ENCODE measurements around the gene CDK5R2.
A peak's percentile ranks its signal among the peaks of the same experiment; 100 is the strongest.

CDK5R2 gene

GRCh38 chr2:218961651-218962570 lies 2.4 kb downstream of the CDK5R2 start:
- DNase-seq (ENCODE audit: low spot score), result no peak

GRCh38 chr2:218962859-218963492 lies 3.5 kb downstream of the CDK5R2 start:
- peak; percentile 73 for DNase-seq (ENCODE audit: low spot score)

DNA sequence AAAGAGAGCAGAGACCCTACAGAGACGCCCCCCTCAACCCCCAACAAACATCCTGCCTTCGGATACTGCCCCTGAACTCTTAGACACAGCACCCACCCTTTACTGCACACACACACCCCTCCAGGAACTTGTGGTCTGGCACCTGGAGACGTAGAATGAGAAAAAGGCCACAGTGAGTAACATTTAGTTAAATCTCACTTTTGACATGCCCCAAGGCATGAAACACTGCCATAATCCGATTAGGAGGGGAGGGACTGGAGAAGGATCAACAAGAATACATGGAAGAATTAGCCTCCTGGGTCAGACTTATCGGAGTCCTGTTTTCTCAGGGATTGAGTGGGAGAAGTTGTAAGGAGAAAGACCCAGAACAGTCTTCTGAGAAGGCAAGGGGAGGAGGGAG lies 4.1 kb downstream of the CDK5R2 start:
- no peak for DNase-seq (ENCODE audit: low spot score)

DNA sequence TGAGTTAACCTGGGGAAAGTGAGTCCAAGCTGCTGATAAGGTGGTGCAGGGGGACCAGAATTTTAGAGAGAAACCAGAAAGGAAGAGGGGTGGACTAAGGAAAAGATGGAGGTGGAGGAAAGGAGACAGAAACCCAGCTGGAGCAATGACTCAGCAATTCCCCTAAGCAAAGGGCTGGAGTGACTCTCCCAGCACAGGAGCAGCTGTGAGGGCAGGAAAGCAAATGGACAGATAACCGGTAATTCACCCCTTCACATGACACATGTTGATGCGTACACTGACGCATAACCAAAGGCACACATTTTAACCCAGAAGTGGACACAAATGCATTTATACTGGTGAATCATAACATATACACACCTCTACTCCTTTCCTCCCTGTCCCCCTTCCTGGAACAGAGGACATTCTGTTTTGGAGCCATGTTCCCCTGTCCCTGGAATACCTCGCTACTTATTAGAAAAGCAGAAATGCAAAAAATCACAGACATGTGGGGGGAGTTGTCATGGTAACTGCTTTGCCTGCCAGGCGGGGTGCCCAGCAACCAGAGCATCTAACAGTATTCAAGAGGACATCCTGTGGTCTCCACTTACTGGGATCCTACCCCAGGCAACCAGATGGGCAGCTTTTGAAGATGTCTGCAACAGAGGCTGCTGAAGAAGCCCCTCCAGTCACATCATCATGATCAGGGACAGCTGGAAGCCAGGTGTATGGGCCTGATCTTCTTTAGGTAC lies 4.7 kb downstream of the CDK5R2 start:
- DNase-seq (ENCODE audit: low spot score), result no peak

GRCh38 chr2:218970894-218971293 lies 11.4 kb downstream of the CDK5R2 start:
- DNase-seq (ENCODE audit: low spot score), result no peak

- no peak for DNase-seq (ENCODE audit: low spot score)
Measured at GRCh38 chr2:218975060-218975777, 15.8 kb downstream of the CDK5R2 start.

DNA sequence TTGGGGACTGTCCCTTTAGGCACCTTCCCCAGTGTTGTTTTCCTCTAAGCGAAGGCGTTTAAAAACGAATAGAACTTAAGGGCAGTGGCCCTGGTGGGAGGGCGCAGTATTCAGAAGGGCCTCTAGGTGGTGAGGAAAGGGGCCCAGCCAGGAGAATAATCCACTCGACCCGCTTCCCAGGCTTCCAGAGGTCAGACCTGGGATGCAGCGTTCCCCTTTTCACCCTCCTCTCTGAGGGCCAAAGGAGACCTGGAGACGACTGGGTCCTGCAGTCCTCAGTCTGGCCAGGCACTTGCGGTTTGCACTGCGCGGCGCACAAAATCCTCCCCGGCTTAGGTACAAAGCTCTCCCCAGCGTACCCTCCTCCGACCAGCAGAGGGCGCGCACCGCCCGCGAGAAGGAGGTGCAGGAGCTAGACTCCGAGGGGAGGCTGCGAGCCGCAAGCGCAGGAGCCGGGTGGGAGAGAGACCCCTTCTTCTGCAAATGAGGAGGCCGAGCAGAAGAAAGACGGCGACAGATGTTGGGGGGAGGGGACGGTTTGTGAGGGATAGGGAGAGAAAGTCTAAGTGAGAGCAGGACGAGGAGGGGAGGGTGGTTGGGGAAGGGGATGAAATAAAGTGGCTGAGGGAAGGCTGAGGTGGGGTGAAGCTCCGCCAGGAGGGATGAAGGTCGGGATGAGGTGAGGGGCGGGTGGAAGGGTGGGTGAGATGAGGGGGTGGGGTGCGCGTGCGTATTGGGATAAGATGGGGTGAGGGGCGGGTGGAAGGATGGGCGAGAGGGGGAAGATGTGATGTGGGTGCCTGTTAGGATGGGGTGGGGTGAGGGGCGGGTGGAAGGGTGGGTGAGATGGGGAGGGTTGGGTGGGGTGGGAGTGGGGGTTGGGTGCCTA lies 20.6 kb downstream of the CDK5R2 start:
- peak; percentile 74 for DNase-seq (ENCODE audit: low spot score)

DNA sequence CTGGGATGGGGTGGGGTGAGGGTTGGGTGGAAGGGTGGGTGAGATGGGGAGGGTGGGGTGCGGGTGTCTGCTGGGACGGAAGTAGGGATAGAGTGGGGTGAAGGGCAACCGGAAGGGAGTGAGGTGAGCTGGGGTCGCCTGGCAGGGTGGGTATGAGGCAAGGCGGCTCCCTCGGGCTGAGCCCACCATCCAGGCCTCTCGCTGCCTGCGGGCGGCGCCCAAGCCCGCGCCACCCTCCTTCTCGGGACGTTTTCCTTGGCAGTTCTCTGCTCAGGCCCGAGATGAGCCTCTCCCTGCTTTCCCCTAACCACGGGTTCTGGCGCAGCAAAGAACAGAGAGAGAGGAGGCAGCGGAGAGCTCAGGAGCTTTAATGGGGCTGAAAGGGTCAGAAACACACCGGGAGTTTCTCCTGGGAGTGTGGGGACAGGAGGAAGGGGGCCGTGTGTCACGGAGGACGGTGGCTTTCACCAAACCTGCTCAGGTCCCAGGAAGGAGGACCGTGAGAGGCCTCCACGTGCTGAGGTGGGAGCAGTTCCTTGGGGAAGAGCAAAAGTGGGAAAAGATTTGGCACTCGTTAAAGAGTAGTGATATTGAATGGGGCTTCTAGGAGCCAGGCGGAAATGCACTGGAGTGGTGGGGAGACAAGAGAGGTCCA lies 21.4 kb downstream of the CDK5R2 start:
- DNase-seq (ENCODE audit: low spot score), result no peak

- no peak for DNase-seq (ENCODE audit: low spot score)
Measured at GRCh38 chr2:218981390-218981880, 22.0 kb downstream of the CDK5R2 start.

DNA sequence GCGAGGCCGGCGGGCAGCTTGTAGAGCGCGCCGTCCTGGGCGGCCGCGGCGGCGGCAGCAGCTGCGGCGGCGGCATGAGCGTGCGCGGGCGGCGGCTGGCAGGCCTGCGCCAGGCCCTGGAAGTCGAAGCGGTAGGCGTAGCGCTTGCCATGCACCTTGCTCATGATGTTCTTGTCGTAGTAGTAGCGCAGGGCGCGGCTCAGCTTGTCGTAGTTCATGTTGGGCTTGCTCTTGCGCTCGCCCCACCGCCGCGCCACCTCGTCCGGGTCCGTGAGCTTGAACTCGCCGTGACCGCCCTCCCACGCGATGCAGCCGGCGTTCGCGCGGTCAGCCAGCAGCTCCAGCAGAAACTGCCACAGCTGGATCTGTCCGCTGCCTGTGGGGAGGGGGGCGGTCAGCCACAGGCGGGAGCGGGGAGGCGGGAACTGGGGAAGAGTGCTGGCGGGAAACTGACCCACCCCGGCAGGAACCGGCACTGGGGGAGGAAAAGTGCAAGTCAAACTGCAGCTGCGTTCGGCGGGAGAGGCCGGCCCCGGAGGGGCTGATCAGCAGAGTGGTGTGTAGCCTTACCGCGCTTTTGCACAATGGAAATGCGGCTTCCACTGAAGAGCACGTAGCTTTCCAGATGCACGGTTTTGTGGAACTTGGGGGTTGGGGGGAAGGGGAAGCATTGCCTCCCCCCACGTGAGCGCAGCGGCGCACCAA lies 22.6 kb downstream of the CDK5R2 start:
- DNase-seq (ENCODE audit: low spot score), result no peak

DNA sequence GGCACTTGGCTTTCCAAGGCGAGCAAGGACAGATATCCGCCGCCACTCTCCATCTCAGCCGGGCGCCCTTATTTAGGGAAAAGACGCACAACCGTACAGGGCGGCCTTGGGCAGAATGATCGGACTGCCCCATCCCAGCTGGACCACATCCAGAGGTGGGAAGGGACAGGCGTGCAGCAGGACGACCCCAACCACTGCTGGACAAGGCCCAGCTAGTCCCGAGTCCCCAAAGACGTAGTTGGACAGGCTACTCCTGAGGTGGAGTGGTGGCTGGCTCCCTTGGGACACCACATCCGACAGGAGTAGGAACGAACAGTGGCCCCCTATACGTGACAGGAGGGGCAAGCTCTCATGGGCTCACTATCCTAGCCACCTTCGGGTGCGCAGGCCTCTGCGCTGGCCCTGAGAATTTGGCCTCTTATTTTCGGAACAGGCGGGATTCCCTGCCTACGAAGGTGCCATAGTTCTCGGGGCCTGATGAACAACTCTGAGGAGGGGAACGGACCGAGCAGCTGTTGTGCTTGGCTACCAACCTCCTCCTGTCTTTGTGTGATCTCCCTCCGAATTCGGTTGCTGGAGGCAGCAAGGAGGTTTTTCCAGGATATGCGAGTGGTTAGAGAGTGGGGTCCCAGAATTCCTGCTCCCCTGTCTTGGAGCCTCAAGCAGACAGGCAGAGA lies 23.3 kb downstream of the CDK5R2 start:
- DNase-seq (ENCODE audit: low spot score), result no peak

DNA sequence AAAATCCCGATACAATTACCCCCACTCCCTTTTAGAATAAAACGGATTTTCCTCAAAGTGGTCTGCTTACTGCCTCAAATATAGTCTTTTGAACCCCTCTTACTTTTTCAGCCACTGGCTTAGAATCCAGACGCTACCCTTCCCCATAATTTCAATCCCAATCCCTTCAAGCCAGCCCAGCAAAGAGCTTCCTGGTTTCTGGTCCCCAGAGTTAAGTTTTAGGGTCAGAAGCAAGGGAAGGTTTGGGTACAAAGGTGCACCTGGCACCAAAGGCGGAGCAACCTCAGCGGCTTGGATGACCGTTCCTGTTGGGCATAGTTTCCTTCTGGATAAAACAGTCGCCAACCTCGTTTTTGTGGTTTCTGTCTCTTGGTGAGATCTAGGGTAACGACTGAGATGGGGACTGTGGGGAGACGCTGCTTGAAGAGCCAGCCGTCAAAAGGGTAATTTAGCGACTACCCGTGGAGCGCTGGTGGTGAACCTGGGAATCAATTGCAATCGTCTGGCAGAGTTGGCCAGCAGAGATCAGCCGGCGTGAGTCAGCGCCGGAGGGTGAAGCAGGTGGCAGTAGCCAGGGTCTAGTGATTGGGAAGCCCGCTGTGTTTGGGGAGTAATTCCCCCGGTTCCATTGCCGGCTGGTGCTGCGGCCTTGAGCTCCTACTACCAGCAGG lies 23.9 kb downstream of the CDK5R2 start:
- DNase-seq (ENCODE audit: low spot score), result no peak

GRCh38 chr2:218983934-218984238 lies 24.4 kb downstream of the CDK5R2 start:
- DNase-seq (ENCODE audit: low spot score), result no peak

- no peak for DNase-seq (ENCODE audit: low spot score)
Measured at GRCh38 chr2:218984239-218985020, 25.0 kb downstream of the CDK5R2 start.

- DNase-seq (ENCODE audit: low spot score), result no peak
Measured at GRCh38 chr2:218985021-218985324, 25.5 kb downstream of the CDK5R2 start, which contains the start of gene FEV. FEV (minus strand) TSS chr2:218985184; CDS start chr2:218985075, 109 bp downstream.

DNA sequence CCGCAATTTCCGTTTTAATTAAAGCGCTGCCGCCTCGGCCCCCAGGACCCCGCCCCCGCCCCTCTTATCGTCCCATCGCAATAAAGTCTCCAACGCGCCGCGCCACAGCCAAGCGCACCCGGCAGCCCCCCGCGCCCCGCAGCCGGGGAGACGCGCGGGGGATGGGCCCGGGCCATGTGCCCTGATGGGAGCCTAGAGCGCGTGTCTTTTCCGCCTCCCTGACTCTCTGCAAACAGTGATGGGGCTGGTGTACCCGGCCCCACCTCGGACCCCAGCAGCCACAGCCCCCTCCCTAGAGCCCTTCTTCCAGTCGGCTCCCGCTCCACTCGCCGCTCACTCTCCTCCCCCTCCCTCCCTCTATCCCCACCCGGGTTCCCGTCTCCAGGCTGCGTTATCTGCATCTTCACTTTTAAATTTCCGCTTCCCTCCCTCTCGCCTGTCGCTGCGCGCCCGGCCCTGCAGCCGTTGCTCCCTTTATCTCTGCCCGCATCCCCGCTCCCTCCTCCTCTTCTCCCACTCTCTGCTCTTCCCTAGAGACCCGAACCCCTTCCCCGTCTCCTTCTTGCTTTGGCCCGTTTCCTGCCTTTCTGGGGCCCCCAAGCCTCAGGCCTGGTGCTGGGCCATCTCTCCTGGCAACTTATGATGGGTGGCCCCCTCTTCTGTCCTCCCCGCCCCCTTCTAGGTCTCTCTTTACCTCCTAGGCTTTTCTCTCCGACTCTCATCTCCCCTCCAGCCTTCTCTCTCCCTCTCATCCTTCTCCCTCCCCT lies 26.0 kb downstream of the CDK5R2 start:
- DNase-seq (ENCODE audit: low spot score), result no peak

GRCh38 chr2:218986148-218986761 lies 26.8 kb downstream of the CDK5R2 start:
- no peak for DNase-seq (ENCODE audit: low spot score)

Measured in putamen (tissue), 1 donor.